Mesenchymal stem cell (in vitro differentiated cells and primary cell): ENCODE results near the gene EML4.

ENCODE experiments used
- DNase-seq: peaks from one replicate; pipeline ENCODE4 v3.0.0-alpha.2; 2013
- H2AFZ ChIP-seq: one replicate; pipeline ENCODE4 v1.6.1; 2013; ENCODE audit warnings: low read depth, mild to moderate bottlenecking, control low read depth, inconsistent platforms, low read length, moderate library complexity
- H2AK5ac ChIP-seq: 2 replicates; pipeline ENCODE4 v1.6.1; 2013; ENCODE audit warnings: low read length, moderate library complexity, mild to moderate bottlenecking, inconsistent platforms; ENCODE audit not compliant: severe bottlenecking
- H2BK120ac ChIP-seq: one replicate; pipeline ENCODE4 v1.6.1; 2013; ENCODE audit warnings: low read depth, mild to moderate bottlenecking, inconsistent platforms, low read length, moderate library complexity
- H2BK12ac ChIP-seq, 2 experiments: one replicate each; pipeline ENCODE4 v1.6.1; 2013; ENCODE audit warnings: inconsistent platforms in 2 of 2, low read length in 2 of 2, mild to moderate bottlenecking in 2 of 2, moderate library complexity in 2 of 2, control low read depth in 1 of 2
- H2BK15ac ChIP-seq: one replicate; pipeline ENCODE4 v1.6.1; 2013; ENCODE audit warnings: mild to moderate bottlenecking, low read depth, inconsistent platforms; ENCODE audit not compliant: poor library complexity, severe bottlenecking
- H2BK5ac ChIP-seq: 2 replicates; pipeline ENCODE4 v1.6.1; 2013; ENCODE audit warnings: low read depth, mild to moderate bottlenecking, low read length, control low read depth, inconsistent platforms; ENCODE audit not compliant: poor library complexity, severe bottlenecking
- H3K14ac ChIP-seq, 2 experiments: one replicate each; pipeline ENCODE4 v1.6.1; 2013; ENCODE audit warnings: inconsistent platforms in 2 of 2, low read length in 2 of 2, control low read depth in 1 of 2, mild to moderate bottlenecking in 1 of 2, moderate library complexity in 1 of 2
- H3K18ac ChIP-seq, 2 experiments: one replicate each; pipeline ENCODE4 v1.6.1; 2013; ENCODE audit warnings: inconsistent platforms in 2 of 2, low read length in 2 of 2, control low read depth in 1 of 2, low read depth in 1 of 2, mild to moderate bottlenecking in 1 of 2
- H3K23ac ChIP-seq, 2 experiments: one replicate each; pipeline ENCODE4 v1.6.1; 2013; ENCODE audit warnings: inconsistent platforms in 2 of 2, low read length in 2 of 2, mild to moderate bottlenecking in 2 of 2, moderate library complexity in 2 of 2, control low read depth in 1 of 2
- H3K27ac ChIP-seq: 2 replicates; pipeline ENCODE4 v1.5.1; 2013; ENCODE audit warnings: mild to moderate bottlenecking, moderate library complexity, low read length, control low read depth, inconsistent platforms; ENCODE audit not compliant: poor library complexity, severe bottlenecking
- H3K27me3 ChIP-seq, 2 experiments: 2 replicates each; pipeline versions ENCODE4 v1.6.1 to v1.7.0; 2013; ENCODE audit warnings: low read length in 2 of 2, mild to moderate bottlenecking in 2 of 2, moderate library complexity in 2 of 2, control low read depth in 1 of 2, inconsistent platforms in 1 of 2; ENCODE audit not compliant: control insufficient read depth in 1 of 2, insufficient read depth in 1 of 2
- H3K36me3 ChIP-seq, 2 experiments: 2 replicates each; pipeline versions ENCODE4 v1.6.1 to v1.7.0; 2013; ENCODE audit warnings: low read length in 2 of 2, control low read depth in 1 of 2, inconsistent platforms in 1 of 2, low read depth in 1 of 2, mild to moderate bottlenecking in 1 of 2; ENCODE audit not compliant: insufficient read depth in 2 of 2, control insufficient read depth in 1 of 2
- H3K4ac ChIP-seq, 2 experiments: one replicate each; pipeline ENCODE4 v1.6.1; 2013; ENCODE audit warnings: inconsistent platforms in 2 of 2, low read length in 2 of 2, mild to moderate bottlenecking in 2 of 2, moderate library complexity in 2 of 2, control low read depth in 1 of 2, low read depth in 1 of 2
- H3K4me1 ChIP-seq: 2 replicates; pipeline ENCODE4 v1.6.1; 2013; ENCODE audit warnings: low read depth, low read length, control low read depth; ENCODE audit not compliant: control insufficient read depth, insufficient read depth
- H3K4me2 ChIP-seq: 2 replicates; pipeline ENCODE4 v1.6.1; 2013; ENCODE audit warnings: low read length, mild to moderate bottlenecking, inconsistent platforms; ENCODE audit not compliant: poor library complexity, severe bottlenecking
- H3K4me3 ChIP-seq, 2 experiments: 2 replicates each; pipeline versions ENCODE4 v1.5.1 to v1.7.0; 2013; ENCODE audit warnings: low read length in 2 of 2, mild to moderate bottlenecking in 2 of 2, control low read depth in 1 of 2, low read depth in 1 of 2; ENCODE audit not compliant: insufficient read depth in 1 of 2
- H3K79me1 ChIP-seq: replicated peaks from 2 replicates; pipeline ENCODE4 v1.6.1; 2013; ENCODE audit warnings: mild to moderate bottlenecking, control low read depth, low read length, inconsistent platforms; ENCODE audit not compliant: poor library complexity, severe bottlenecking
- H3K9ac ChIP-seq: 2 replicates; pipeline ENCODE4 v1.7.0; 2013; ENCODE audit warnings: mild to moderate bottlenecking, low read length, moderate library complexity
- H3K9me3 ChIP-seq: 2 replicates; pipeline ENCODE4 v1.7.0; 2013; ENCODE audit warnings: mild to moderate bottlenecking, low read length; ENCODE audit not compliant: control insufficient read depth
- H4K8ac ChIP-seq: one replicate; pipeline ENCODE4 v1.6.1; 2013; ENCODE audit warnings: inconsistent platforms, mild to moderate bottlenecking, low read length, moderate library complexity
- H4K91ac ChIP-seq: one replicate; pipeline ENCODE4 v1.6.1; 2013; ENCODE audit warnings: mild to moderate bottlenecking, low read length, inconsistent platforms
- WGBS: methylation state at CpG from one replicate; pipeline ENCODE4 v1.1.7; 2013; ENCODE audit warnings: mixed read lengths; 5-methylcytosine and 5-hydroxymethylcytosine counted together

The EML4 gene

DNA sequence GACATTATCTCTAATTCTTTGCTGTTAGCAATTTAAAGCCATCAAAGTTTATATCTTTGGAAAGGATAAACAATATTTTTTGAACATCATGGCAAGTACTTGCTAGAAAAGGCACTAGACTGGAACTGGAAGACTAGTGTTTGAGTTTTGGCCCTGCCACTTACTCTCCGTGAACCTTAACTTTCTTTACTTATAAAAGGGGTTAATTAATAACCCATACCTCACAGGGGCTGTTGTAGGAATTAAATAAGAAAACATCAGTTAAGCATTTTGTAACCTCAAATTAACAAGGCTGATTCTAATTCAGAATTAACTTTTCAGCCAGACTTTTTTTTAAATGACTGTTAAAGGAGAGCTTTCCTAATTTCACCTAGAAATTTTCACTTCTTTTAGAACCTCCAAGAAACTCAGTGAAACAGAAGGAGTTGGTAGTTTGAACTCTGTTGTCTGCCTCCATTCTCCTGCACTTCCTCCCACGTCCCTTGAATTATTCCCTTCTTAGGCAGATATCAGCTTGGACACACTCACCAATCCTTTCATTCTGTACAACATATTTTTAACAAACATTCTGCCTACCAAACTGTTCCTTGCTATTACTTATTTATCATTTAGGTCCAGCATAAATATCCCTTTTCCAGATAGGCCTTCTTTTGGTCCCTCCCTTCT, 112.4 kb downstream of the EML4 start:
- peak overlapping the region; percentile 49 for H3K27ac ChIP-seq
- H3K4me1 ChIP-seq: peaks cover 5% of the 10 kb centered on the region
- no peak overlapping the region for H3K4me2 ChIP-seq
- no peaks in the 10 kb centered on the region for H3K9me3 ChIP-seq
- 98% methylated on average over 1 of the region's 2 CpGs for WGBS
- H3K23ac ChIP-seq: no peak overlapping the region
- no peak overlapping the region for H3K14ac ChIP-seq
- H2BK15ac ChIP-seq: no peak overlapping the region
- no peak overlapping the region for H3K4me3 ChIP-seq
- no peak overlapping the region for H3K9ac ChIP-seq
- H2BK12ac ChIP-seq: no peak overlapping the region
- H4K8ac ChIP-seq: no peak overlapping the region
- peak overlapping the region; percentile 3 for H2BK120ac ChIP-seq
- H3K27me3 ChIP-seq: no peaks in the 10 kb centered on the region
- H2AK5ac ChIP-seq: no peak overlapping the region
- no peak overlapping the region for H2BK5ac ChIP-seq
- no peak overlapping the region for H4K91ac ChIP-seq
- H3K18ac ChIP-seq: no peak overlapping the region
- no peak for DNase-seq
- H3K4ac ChIP-seq: no peak overlapping the region
- H2AFZ ChIP-seq: no peak overlapping the region
- H3K36me3 ChIP-seq: peaks cover 6 to 51% of the 10 kb centered on the region in 2 experiments
- H3K79me1 ChIP-seq: peaks cover 3% of the 10 kb centered on the region

DNA sequence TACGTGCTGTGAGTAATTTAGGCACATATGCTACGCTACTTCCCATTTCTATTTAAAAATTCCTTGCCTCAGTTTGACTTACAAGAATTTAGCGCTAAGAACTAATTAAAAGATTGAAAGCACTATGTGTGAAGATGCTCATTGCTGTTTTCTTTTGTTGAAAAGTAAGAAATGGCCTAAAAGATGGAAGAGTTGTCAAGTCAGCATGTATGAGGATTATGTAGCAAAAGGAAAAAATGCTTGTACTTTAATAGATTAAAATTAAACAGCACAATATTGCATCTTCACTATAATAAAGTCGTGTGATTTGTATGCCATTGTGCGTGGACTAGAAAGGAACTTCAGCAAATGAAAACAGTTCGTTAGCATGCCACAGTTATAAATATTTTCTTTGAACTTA, 114.9 kb downstream of the EML4 start:
- no peak overlapping the region for H2BK12ac ChIP-seq
- H3K27ac ChIP-seq: no peak overlapping the region
- no peak overlapping the region for H2BK5ac ChIP-seq
- H3K9ac ChIP-seq: no peak overlapping the region
- H3K79me1 ChIP-seq: peaks cover 3% of the 10 kb centered on the region
- peaks cover 3 to 73% of the 10 kb centered on the region in 2 experiments for H3K36me3 ChIP-seq
- H2AFZ ChIP-seq: no peak overlapping the region
- no peak overlapping the region for H3K23ac ChIP-seq
- no peak overlapping the region for H3K18ac ChIP-seq
- peaks cover 5% of the 10 kb centered on the region for H3K4me1 ChIP-seq
- H3K9me3 ChIP-seq: no peaks in the 10 kb centered on the region
- no peak overlapping the region for H4K8ac ChIP-seq
- H3K4me3 ChIP-seq: no peak overlapping the region
- no peak overlapping the region for H4K91ac ChIP-seq
- H3K27me3 ChIP-seq: no peaks in the 10 kb centered on the region
- H2BK15ac ChIP-seq: no peak overlapping the region
- DNase-seq: no peak
- 100% methylated on average over 5 of the region's 6 CpGs for WGBS
- H3K4ac ChIP-seq: no peak overlapping the region
- H2AK5ac ChIP-seq: no peak overlapping the region
- H3K14ac ChIP-seq: no peak overlapping the region
- H2BK120ac ChIP-seq: no peak overlapping the region
- H3K4me2 ChIP-seq: no peak overlapping the region

DNA sequence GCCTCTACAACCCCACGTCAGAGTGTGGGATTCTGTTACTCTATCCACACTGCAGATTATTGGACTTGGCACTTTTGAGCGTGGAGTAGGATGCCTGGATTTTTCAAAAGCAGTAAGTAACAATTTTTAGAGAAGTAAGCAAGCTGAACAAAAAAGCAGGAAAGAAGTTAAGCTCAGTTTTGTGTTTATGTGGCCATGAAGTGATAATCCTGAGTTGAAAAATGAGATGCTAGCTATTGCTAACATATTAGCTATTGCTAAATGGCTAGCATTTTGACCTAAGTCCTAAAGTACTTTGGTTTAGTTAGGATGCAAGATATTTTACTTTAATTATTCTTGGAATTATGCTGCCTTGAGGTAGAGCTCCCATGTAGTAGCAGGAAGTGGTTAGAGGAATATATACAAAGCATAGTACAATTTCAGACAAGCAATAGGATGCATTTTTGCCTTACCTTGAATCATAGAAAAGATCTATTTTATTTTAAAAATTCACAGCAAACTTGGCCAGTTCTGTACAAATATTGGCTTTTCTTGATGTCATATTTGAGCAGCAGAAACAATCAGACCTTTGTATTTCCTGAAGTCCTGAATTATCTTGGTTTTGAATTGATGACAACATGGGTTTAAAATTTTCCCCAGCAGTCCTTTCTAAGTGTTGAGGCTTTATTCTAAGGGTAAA, 117.3 kb downstream of the EML4 start:
- Histone ChIP-seq H3K4ac (no peak overlapping the region), H4K8ac (no peak overlapping the region), H3K4me2 (no peak overlapping the region), H3K23ac (no peak overlapping the region), H3K27me3 (no peaks in the 10 kb centered on the region), H3K27ac (no peak overlapping the region), H3K4me3 (no peak overlapping the region), H3K4me1 (peaks cover 2% of the 10 kb centered on the region), H2AFZ (no peak overlapping the region), H3K79me1 (peaks cover 3% of the 10 kb centered on the region), H2BK120ac (no peak overlapping the region), H3K14ac (no peak overlapping the region), H2AK5ac (no peak overlapping the region), H2BK15ac (no peak overlapping the region), H3K9me3 (no peaks in the 10 kb centered on the region), H3K18ac (no peak overlapping the region), H3K9ac (no peak overlapping the region), H3K36me3 (peaks cover 3 to 74% of the 10 kb centered on the region in 2 experiments), H4K91ac (no peak overlapping the region), H2BK12ac (no peak overlapping the region), H2BK5ac (no peak overlapping the region)
- no peak for DNase-seq
- 94% methylated on average over 2 of the region's 2 CpGs for WGBS

DNA sequence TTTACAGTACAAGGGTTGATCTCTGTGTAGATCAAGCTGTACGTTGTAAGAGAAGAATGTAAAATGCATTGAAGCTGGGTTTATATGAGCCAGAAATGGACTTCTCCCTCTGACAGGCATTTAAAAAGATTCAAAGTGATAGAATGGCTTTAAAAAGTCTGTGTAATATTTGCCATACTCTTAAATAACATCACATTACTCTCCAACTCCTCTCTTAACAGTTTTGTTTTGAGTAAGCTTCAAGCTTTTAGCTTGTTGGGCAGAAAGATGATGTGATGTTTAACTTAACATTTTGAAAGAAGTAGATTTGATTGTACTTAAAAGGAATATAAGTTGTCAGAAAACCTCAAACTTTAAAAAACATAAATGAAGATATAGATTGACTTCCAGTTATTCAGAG, 119.7 kb downstream of the EML4 start:
- Histone ChIP-seq H3K9ac (no peak overlapping the region), H2AK5ac (no peak overlapping the region), H3K18ac (no peak overlapping the region), H2BK15ac (no peak overlapping the region), H3K4me2 (no peak overlapping the region), H3K27ac (no peak overlapping the region), H3K9me3 (no peaks in the 10 kb centered on the region), H3K4ac (no peak overlapping the region), H4K91ac (no peak overlapping the region), H2AFZ (no peak overlapping the region), H2BK120ac (no peak overlapping the region), H3K4me1 (no peaks in the 10 kb centered on the region), H3K23ac (no peak overlapping the region), H3K36me3 (peaks cover 0 to 73% of the 10 kb centered on the region in 2 experiments), H2BK5ac (no peak overlapping the region), H3K79me1 (no peaks in the 10 kb centered on the region), H3K4me3 (no peak overlapping the region), H2BK12ac (no peak overlapping the region), H3K14ac (no peak overlapping the region), H4K8ac (no peak overlapping the region), H3K27me3 (no peaks in the 10 kb centered on the region)
- WGBS: 100% methylated on average over 1 of the region's 1 CpG
- DNase-seq: no peak
